Gastrocnemius medialis (tissue), 4 donors: Measurements from ENCODE around the gene SREBF2.

Experiments used
- CTCF ChIP-seq, 5 experiments: fragments of 450-650 bp in 3 of 5; fragments of 200-600 bp in 2 of 5; sonication (generic) in 2 of 5; IDR thresholded peaks in 4 of 5; conservative IDR thresholded peaks in 1 of 5; 1 replicate in 4 of 5; 2 replicates in 1 of 5; pipeline ENCODE4 v1.5.1; 2016 to 2019; ENCODE audit warnings: antibody characterized with exemption in 5 of 5, mild to moderate bottlenecking in 3 of 5, moderate library complexity in 3 of 5
- POLR2A ChIP-seq, 2 donors: fragments of 450-650 bp; IDR thresholded peaks; one replicate each; pipeline ENCODE4 v1.6.1; 2017; ENCODE audit warnings: antibody characterized with exemption in 2 of 2, mild to moderate bottlenecking in 2 of 2, moderate library complexity in 2 of 2

GRCh38 chr22:41857155-41857859 lies 24.4 kb downstream of the SREBF2 start:
- no peak for TF ChIP-seq POLR2A (IDR thresholded peaks at IDR 0.05)
- peak; percentile 43 to 67 (median 61) for TF ChIP-seq CTCF (IDR thresholded peaks at IDR 0.05 in 4 of 5, conservative IDR thresholded peaks at IDR 0.05 in 1 of 5)
